Caco-2 (cell line): ENCODE data around the gene RNF128. TPM values are rescaled to one million over a fixed set of nuclear protein-coding genes. Genes with fewer than 3 reads are reported as not detected.
A peak's percentile ranks its signal among the peaks of the same experiment; 100 is the strongest.

ENCODE experiments used
- BruUV-seq: library from RNA; stranded (reverse); fragments of 400-500 nt; replicated peaks from 2 replicates; lab custom pipeline; 2021; lab: Mats Ljungman, UMichigan
- CTCF ChIA-PET: fragments of 300-600 bp; sonication (Branson Sonifier 250); formaldehyde crosslinking; loops from one replicate; lab custom pipeline; 2022; ENCODE audit warnings: antibody characterized with exemption; lab: Charles Lee
- POLR2A ChIA-PET: fragments of 300-600 bp; sonication (Branson Sonifier 250); formaldehyde crosslinking; loops from one replicate; lab custom pipeline; 2022; ENCODE audit warnings: antibody characterized with exemption; lab: Charles Lee
- DNase-seq, 2 experiments: peaks; one replicate each; pipeline versions ENCODE4 v3.0.0 to v3.0.0-alpha.2; 2020 to 2022
- H3K27me3 ChIP-seq: replicated peaks from 2 replicates; pipeline ENCODE4 v1.6.0; 2011; ENCODE audit warnings: low read length; ENCODE audit not compliant: control insufficient read depth, insufficient read depth
- H3K36me3 ChIP-seq: 2 replicates; pipeline ENCODE4 v1.5.1; 2011; ENCODE audit warnings: low read length; ENCODE audit not compliant: control insufficient read depth, insufficient read depth
- H3K4me1 ChIP-seq: fragments of 250-450 bp; sonication (Bioruptor Pico); 2 replicates; pipeline ENCODE4 v1.5.1; 2020; ENCODE audit warnings: mild to moderate bottlenecking
- H3K4me3 ChIP-seq: 2 replicates; pipeline ENCODE4 v1.5.1; 2011; ENCODE audit warnings: low read depth, mild to moderate bottlenecking, control low read depth, low read length
- H3K9me3 ChIP-seq: fragments of 250-450 bp; sonication (Bioruptor Pico); 2 replicates; pipeline ENCODE4 v1.5.1; 2020; ENCODE audit warnings: mild to moderate bottlenecking, moderate library complexity
- H3K27ac Mint-ChIP-seq: one replicate; pipeline ENCODE4 v1.8.0; 2022; ENCODE audit warnings: mixed read lengths; ENCODE audit not compliant: unreplicated experiment
- H3K27me3 Mint-ChIP-seq: one replicate; pipeline ENCODE4 v1.8.0; 2022; ENCODE audit warnings: mixed read lengths; ENCODE audit not compliant: insufficient read depth, unreplicated experiment
- H3K36me3 Mint-ChIP-seq: one replicate; pipeline ENCODE4 v1.8.0; 2022; ENCODE audit warnings: mild to moderate bottlenecking, mixed read lengths; ENCODE audit not compliant: insufficient read depth, unreplicated experiment
- H3K4me1 Mint-ChIP-seq: one replicate; pipeline ENCODE4 v1.8.0; 2022; ENCODE audit warnings: low read depth, mixed read lengths; ENCODE audit not compliant: unreplicated experiment
- H3K4me3 Mint-ChIP-seq: one replicate; pipeline ENCODE4 v1.8.0; 2022; ENCODE audit warnings: mild to moderate bottlenecking, moderate library complexity, mixed read lengths; ENCODE audit not compliant: unreplicated experiment
- H3K9me3 Mint-ChIP-seq: one replicate; pipeline ENCODE4 v1.8.0; 2022; ENCODE audit warnings: mixed read lengths; ENCODE audit not compliant: unreplicated experiment
- intact Hi-C: fragments of 100-400 bp; cut with micrococcal nuclease; formaldehyde crosslinking; loops from one replicate; pipeline ENCODE4 v1.10.0; 2022; ENCODE audit not compliant: unreplicated experiment
- total RNA-seq: library from RNA; stranded (reverse); gene quantifications from 2 replicates; pipeline ENCODE4 v1.2.3, GENCODE V29; 2022
- TF ChIP-seq, protein P1 (sequence below), 2 experiments: fragments of 200-600 bp in 1 of 2; IDR thresholded peaks; 1 replicate in 1 of 2; 2 replicates in 1 of 2; pipeline versions ENCODE4 v1.5.1 to v1.8.0; 2011 to 2022; ENCODE audit warnings: antibody characterized with exemption in 1 of 2, control low read depth in 1 of 2, inconsistent platforms in 1 of 2, low read depth in 1 of 2, low read length in 1 of 2, mild to moderate bottlenecking in 1 of 2, moderate library complexity in 1 of 2; ENCODE audit not compliant: insufficient read depth in 1 of 2, severe bottlenecking in 1 of 2, unreplicated experiment in 1 of 2

RNF128 gene
- total RNA-seq, 1 experiment from 2014 or later: 42.4 TPM

DNA sequence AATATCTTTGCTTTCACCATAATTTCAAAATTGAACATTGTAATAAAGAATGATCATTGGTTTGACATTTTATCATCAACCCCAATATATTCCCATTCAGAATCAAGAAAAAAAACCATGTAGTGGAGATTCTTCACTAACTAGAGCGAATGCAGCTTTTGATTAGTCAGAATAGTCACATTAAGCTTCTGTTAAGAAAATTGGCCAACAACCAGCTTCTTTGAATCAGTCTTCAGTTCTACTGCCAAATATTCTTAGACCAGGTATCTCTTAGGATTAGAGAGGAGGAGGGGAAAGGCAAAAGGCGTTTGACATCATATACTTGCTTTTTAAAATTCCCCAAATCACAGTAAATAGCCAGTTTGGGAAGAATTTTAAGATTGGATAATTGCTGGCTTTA is 53.8 kb downstream of the RNF128 start:
- peak overlapping the region; percentile 45 for H3K27ac Mint-ChIP-seq

DNA sequence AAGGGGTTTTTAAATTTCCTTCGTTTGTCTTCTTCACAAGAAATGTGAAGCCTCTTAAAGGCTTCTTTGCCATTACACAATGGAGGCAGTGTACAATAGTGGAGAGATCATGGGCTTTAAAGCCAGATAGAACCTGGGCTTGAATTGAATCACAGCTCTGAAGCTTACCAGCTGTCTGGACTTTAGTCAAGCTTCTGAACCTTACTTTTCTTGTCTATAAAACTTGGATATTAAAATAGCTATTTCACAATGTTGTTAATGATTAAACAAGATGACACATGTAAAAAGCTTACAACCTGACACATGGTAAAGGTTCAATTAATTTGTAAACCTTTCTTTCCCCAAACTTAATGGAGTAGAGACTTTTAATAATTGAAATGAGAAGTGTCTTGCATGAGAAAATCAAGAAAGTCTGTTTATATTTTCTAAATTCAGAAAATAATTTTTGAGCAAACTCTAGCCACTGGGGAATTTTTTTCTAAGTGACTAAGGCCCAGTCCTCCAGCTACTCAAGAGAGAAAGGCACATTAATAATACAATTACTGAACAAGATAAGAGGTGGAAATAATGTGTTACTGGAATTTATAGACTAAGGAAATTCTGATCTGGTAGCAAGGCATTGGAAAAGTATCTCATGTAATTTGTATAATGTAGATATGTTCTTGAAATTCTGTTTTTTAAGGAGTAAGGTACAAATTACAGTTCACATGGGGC is 54.3 kb downstream of the RNF128 start:
- CTCF ChIA-PET: no interaction called here
- Histone ChIP-seq H3K9me3 (no peaks in the 10 kb centered on the region), H3K27me3 (no peaks in the 10 kb centered on the region), H3K4me3 (no peak overlapping the region), H3K4me1 (peaks cover 25% of the 10 kb centered on the region), H3K36me3 (no peaks in the 10 kb centered on the region)
- Mint-ChIP-seq H3K27ac (no peak overlapping the region), H3K4me3 (peak overlapping the region; percentile 27), H3K4me1 (peaks cover 12% of the 10 kb centered on the region), H3K9me3 (no peaks in the 10 kb centered on the region), H3K36me3 (peaks cover 7% of the 10 kb centered on the region), H3K27me3 (no peaks in the 10 kb centered on the region)
- POLR2A ChIA-PET: interaction anchor here (1.0 to 1.5 kb wide), 3 partner anchors 39 to 87 kb away, joined by 3 to 5 read pairs (median 3); partner anchors contain the start of gene RNF128
- intact Hi-C loops: loop anchor here (2.0 to 5.0 kb wide), 3 partner anchors 22 to 54 kb away; partner anchors contain the start of genes RNF128 and TBC1D8B
- TF ChIP-seq, protein P1, sequence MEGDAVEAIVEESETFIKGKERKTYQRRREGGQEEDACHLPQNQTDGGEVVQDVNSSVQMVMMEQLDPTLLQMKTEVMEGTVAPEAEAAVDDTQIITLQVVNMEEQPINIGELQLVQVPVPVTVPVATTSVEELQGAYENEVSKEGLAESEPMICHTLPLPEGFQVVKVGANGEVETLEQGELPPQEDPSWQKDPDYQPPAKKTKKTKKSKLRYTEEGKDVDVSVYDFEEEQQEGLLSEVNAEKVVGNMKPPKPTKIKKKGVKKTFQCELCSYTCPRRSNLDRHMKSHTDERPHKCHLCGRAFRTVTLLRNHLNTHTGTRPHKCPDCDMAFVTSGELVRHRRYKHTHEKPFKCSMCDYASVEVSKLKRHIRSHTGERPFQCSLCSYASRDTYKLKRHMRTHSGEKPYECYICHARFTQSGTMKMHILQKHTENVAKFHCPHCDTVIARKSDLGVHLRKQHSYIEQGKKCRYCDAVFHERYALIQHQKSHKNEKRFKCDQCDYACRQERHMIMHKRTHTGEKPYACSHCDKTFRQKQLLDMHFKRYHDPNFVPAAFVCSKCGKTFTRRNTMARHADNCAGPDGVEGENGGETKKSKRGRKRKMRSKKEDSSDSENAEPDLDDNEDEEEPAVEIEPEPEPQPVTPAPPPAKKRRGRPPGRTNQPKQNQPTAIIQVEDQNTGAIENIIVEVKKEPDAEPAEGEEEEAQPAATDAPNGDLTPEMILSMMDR (IDR thresholded peaks at IDR 0.05; ENCODE audit: insufficient read depth in 1 of 2, low read depth in 1 of 2, low read length in 1 of 2, severe bottlenecking in 1 of 2, unreplicated experiment in 1 of 2): no peak
- DNase-seq: peak; percentile 35
- BruUV-seq: no TSS peak

More for the DNA sequence above, 53.8 kb downstream of the RNF128 start:
- DNase-seq: no peak
- peaks cover 12% of the 10 kb centered on the region for H3K4me1 Mint-ChIP-seq
- Histone ChIP-seq H3K9me3 (no peaks in the 10 kb centered on the region), H3K27me3 (no peaks in the 10 kb centered on the region), H3K4me1 (peaks cover 30% of the 10 kb centered on the region), H3K36me3 (no peaks in the 10 kb centered on the region), H3K4me3 (no peak overlapping the region; the same call in 1 of the 2 replicates)
- intact Hi-C loops: loop anchor here (2.0 to 5.0 kb wide), 3 partner anchors 23 to 53 kb away; partner anchors contain the start of genes RNF128 and TBC1D8B
- CTCF ChIA-PET: no interaction called here
- TF ChIP-seq, protein P1 (IDR thresholded peaks at IDR 0.05; ENCODE audit: insufficient read depth in 1 of 2, low read depth in 1 of 2, low read length in 1 of 2, severe bottlenecking in 1 of 2, unreplicated experiment in 1 of 2): no peak
- H3K9me3 Mint-ChIP-seq: no peaks in the 10 kb centered on the region
- peak overlapping the region; percentile 27 for H3K4me3 Mint-ChIP-seq
- BruUV-seq: TSS peak; percentile 91
- no peaks in the 10 kb centered on the region for H3K27me3 Mint-ChIP-seq
- peaks cover 2% of the 10 kb centered on the region for H3K36me3 Mint-ChIP-seq
- POLR2A ChIA-PET: interaction anchor here (1.0 to 1.5 kb wide), 3 partner anchors 38 to 87 kb away, joined by 3 to 5 read pairs (median 3); partner anchors contain the start of gene RNF128

DNA sequence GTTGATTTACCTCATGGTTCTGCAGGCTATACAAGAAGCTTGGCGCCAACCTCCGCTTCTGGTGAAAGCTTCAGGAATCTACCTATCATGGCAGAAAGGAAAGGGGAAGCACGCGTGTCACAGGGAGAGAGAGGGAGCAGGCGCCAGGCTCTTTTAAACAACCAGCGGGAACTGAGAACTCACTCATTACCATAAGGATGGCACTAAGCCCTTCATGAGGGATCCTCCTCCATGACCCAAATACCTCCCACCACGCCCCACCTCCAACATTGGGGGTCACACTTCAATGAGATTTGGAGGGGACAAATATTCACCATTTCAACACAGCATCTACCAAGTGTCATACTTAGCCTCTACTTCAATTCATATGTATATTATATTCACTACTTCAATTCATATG is 57.2 kb downstream of the RNF128 start:
- Histone ChIP-seq H3K4me3 (no peak overlapping the region), H3K27me3 (no peaks in the 10 kb centered on the region), H3K9me3 (no peaks in the 10 kb centered on the region), H3K36me3 (no peaks in the 10 kb centered on the region), H3K4me1 (peaks cover 20% of the 10 kb centered on the region)
- no peak overlapping the region for H3K27ac Mint-ChIP-seq
- H3K27me3 Mint-ChIP-seq: no peaks in the 10 kb centered on the region
- ChIA-PET CTCF (no interaction called here), POLR2A (no interaction called here)
- peaks cover 7% of the 10 kb centered on the region for H3K36me3 Mint-ChIP-seq
- H3K9me3 Mint-ChIP-seq: no peaks in the 10 kb centered on the region
- no peak for DNase-seq
- intact Hi-C loops: loop anchor here (5.0 kb wide), 1 partner anchor 56 kb away; the partner anchor contains the start of gene RNF128
- peaks cover 12% of the 10 kb centered on the region for H3K4me1 Mint-ChIP-seq
- no peak overlapping the region for H3K4me3 Mint-ChIP-seq
- TF ChIP-seq, protein P1 (IDR thresholded peaks at IDR 0.05; ENCODE audit: insufficient read depth in 1 of 2, low read depth in 1 of 2, low read length in 1 of 2, severe bottlenecking in 1 of 2, unreplicated experiment in 1 of 2): no peak
- no TSS peak for BruUV-seq
